Measurements from ENCODE around the gene CAPN12. TPM values are rescaled to one million over a fixed set of nuclear protein-coding genes. Genes with fewer than 3 reads are reported as not detected.

The CAPN12 gene
- total RNA-seq, 4 donors from 2014 or later = 5.8 to 56.8 (median 6.4) TPM

DNA sequence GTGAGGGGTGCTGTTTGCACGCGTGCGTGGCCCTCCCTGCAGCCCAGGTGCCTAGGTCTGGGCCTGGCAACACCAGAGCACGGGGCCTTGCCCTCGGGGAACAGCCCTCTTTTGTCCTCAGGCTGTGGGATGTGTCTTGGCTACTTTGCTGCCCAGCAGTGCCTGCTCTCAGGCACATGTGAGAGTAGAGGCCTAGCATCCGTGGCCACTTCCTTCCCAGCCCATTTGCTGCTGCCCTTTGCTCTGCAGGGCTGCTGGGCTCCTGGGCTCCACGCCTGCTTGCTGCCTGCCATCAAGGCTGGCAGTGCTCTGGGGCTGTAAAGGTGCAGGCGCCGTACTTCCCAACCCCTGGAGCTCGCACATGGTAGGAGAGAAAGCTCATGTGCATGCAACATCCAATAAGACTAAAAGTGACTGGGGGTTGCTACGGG, 46.6 kb downstream of the CAPN12 start:
- peak in 2 of 3 donors; percentile 65 to 75 for DNase-seq
- Histone ChIP-seq H3K4me1 (peaks cover 23 to 100% (median 35%) of the 10 kb centered on the region in 4 donors), H3K9me3 (no peaks in the 10 kb centered on the region), H3K4me3 (no peak overlapping the region), H3K27me3 (no peaks in the 10 kb centered on the region), H3K36me3 (peaks cover 0 to 36% (median 0%) of the 10 kb centered on the region in 3 donors), H3K27ac (peak overlapping the region; percentile 15 to 96 (median 64))
- TF ChIP-seq POLR2A (IDR thresholded peaks at IDR 0.05) (peak in 1 of 2 donors; percentile 40), CTCF (IDR thresholded peaks at IDR 0.05) (no peak)

DNA sequence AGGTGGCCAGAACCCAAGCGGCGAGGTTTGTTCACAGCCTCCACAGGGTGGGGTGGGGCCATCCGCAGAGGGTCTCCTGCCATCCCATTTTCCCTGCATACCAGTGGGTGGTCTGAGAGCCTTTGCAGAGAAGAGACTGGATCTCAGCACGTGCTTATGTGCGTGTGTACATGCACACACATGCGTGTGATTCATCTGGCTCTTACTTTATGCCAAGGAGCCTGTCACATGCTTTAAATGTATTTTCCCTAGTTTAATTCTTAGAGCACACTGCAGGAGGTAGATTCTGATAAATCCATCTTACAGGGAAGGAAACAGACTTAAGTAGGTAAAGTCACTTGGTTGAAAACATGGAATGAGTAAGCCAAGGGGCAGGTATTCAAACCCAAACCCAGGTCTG, 47.1 kb downstream of the CAPN12 start:
- Histone ChIP-seq H3K27me3 (no peaks in the 10 kb centered on the region), H3K4me3 (no peak overlapping the region), H3K9me3 (no peaks in the 10 kb centered on the region), H3K27ac (peak overlapping the region; percentile 15 to 96 (median 64)), H3K36me3 (peaks cover 0 to 36% (median 0%) of the 10 kb centered on the region in 3 donors), H3K4me1 (peaks cover 23 to 100% (median 37%) of the 10 kb centered on the region in 4 donors)
- TF ChIP-seq CTCF (IDR thresholded peaks at IDR 0.05) (no peak), POLR2A (IDR thresholded peaks at IDR 0.05) (no peak)
- DNase-seq = no peak

DNA sequence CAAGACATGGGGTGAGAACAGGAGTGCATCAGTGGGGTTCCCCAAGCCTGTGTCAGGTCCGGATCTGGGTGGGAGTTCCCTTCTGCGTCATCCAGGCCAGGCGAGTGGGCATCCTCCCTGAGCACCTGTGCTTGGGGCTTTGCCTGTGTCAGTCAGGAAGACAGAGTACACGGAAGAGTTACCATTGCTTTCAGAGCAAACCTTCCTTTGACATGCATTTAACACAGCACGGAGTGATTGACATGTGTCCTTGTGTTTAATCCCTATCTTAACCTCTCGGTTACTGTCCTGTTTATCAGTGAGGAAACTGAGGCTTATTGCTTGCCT, 47.6 kb downstream of the CAPN12 start:
- Histone ChIP-seq H3K36me3 (peaks cover 0 to 37% (median 0%) of the 10 kb centered on the region in 3 donors), H3K27ac (peak overlapping the region in 2 of 4 donors; percentile 89 to 96), H3K9me3 (no peaks in the 10 kb centered on the region), H3K4me3 (no peak overlapping the region), H3K27me3 (no peaks in the 10 kb centered on the region), H3K4me1 (peaks cover 22 to 100% (median 40%) of the 10 kb centered on the region in 4 donors)
- no peak for TF ChIP-seq POLR2A (IDR thresholded peaks at IDR 0.05)
- no peak for TF ChIP-seq CTCF (IDR thresholded peaks at IDR 0.05)
- DNase-seq = no peak

- H3K27me3 ChIP-seq = no peaks in the 10 kb centered on the region
- TF ChIP-seq CTCF (IDR thresholded peaks at IDR 0.05) = no peak
- no peak for TF ChIP-seq POLR2A (IDR thresholded peaks at IDR 0.05)
- peaks cover 0 to 31% (median 0%) of the 10 kb centered on the region in 3 donors for H3K36me3 ChIP-seq
- no peak for DNase-seq
- H3K4me1 ChIP-seq = peaks cover 20 to 98% (median 38%) of the 10 kb centered on the region in 4 donors
- H3K4me3 ChIP-seq = no peak overlapping the region
- H3K9me3 ChIP-seq = no peaks in the 10 kb centered on the region
- peak overlapping the region; percentile 54 to 96 (median 74) for H3K27ac ChIP-seq
Observed at GRCh38 chr19:38695832-38696728, 48.2 kb downstream of the CAPN12 start.

GRCh38 chr19:38695317-38695683, 49.0 kb downstream of the CAPN12 start:
- Histone ChIP-seq H3K27ac (peak overlapping the region; percentile 54 to 96 (median 74)), H3K36me3 (peaks cover 0 to 26% (median 0%) of the 10 kb centered on the region in 3 donors), H3K27me3 (no peaks in the 10 kb centered on the region), H3K4me1 (peaks cover 17 to 90% (median 35%) of the 10 kb centered on the region in 4 donors), H3K4me3 (no peak overlapping the region), H3K9me3 (no peaks in the 10 kb centered on the region)
- TF ChIP-seq POLR2A (IDR thresholded peaks at IDR 0.05) = peak in 1 of 2 donors; percentile 22
- TF ChIP-seq CTCF (IDR thresholded peaks at IDR 0.05) = no peak
- peak in 1 of 3 donors; percentile 56 for DNase-seq
